HepG2 (cell line): ENCODE measurements around the gene ACOT8. TPM values are rescaled to one million over a fixed set of nuclear protein-coding genes. Genes with fewer than 3 reads are reported as not detected.

Experiments used
- ELF1 ChIP-seq: sonication (generic); formaldehyde crosslinking; IDR thresholded peaks from 2 replicates; pipeline ENCODE4 v1.4.0; 2020; ENCODE audit warnings: missing genetic modification reagents
- FOXK2 ChIP-seq: fragments of 450-650 bp; IDR thresholded peaks from 2 replicates; pipeline ENCODE4 v1.6.1; 2016
- FOXM1 ChIP-seq: sonication (generic); formaldehyde crosslinking; IDR thresholded peaks from 2 replicates; pipeline ENCODE4 v1.5.0; 2020; ENCODE audit warnings: missing genetic modification reagents
- KDM4B ChIP-seq: sonication (generic); formaldehyde crosslinking; IDR thresholded peaks from 2 replicates; pipeline ENCODE4 v1.4.0; 2020; ENCODE audit warnings: missing genetic modification reagents
- KLF13 ChIP-seq: sonication (generic); formaldehyde crosslinking; IDR thresholded peaks from 2 replicates; pipeline ENCODE4 v1.4.0; 2020; ENCODE audit warnings: mild to moderate bottlenecking, missing genetic modification reagents
- KMT2B ChIP-seq: IDR thresholded peaks from 2 replicates; pipeline ENCODE4 v1.6.1; 2016; ENCODE audit warnings: missing genetic modification reagents, missing compliant biosample characterization
- MEIS1 ChIP-seq: sonication (generic); formaldehyde crosslinking; IDR thresholded peaks from 2 replicates; pipeline ENCODE4 v1.9.0; 2021; ENCODE audit warnings: mild to moderate bottlenecking, missing genetic modification reagents, moderate library complexity, borderline replicate concordance
- NCOA2 ChIP-seq: sonication (generic); formaldehyde crosslinking; IDR thresholded peaks from 2 replicates; pipeline ENCODE4 v1.8.0; 2022; ENCODE audit warnings: inconsistent platforms
- NPAS2 ChIP-seq: sonication (generic); formaldehyde crosslinking; IDR thresholded peaks from 2 replicates; pipeline ENCODE4 v1.8.0; 2022; ENCODE audit warnings: mild to moderate bottlenecking, missing genetic modification reagents, borderline replicate concordance
- PAX8 ChIP-seq: sonication (generic); formaldehyde crosslinking; IDR thresholded peaks from 2 replicates; pipeline ENCODE4 v1.8.0; 2022; ENCODE audit warnings: mild to moderate bottlenecking, missing genetic modification reagents, borderline replicate concordance
- SOX5 ChIP-seq: IDR thresholded peaks from 2 replicates; pipeline ENCODE4 v1.6.1; 2016; ENCODE audit warnings: borderline replicate concordance
- SP1 ChIP-seq, 2 experiments: fragments of 450-650 bp in 1 of 2; sonication (generic) in 1 of 2; formaldehyde crosslinking in 1 of 2; IDR thresholded peaks; 2 replicates each; pipeline versions ENCODE4 v1.4.0 to v1.6.1; 2016 to 2020; ENCODE audit warnings: missing genetic modification reagents in 1 of 2
- ZNF3 ChIP-seq: IDR thresholded peaks from 2 replicates; pipeline ENCODE4 v1.7.0; 2017; ENCODE audit warnings: inconsistent platforms
- ZNF724P ChIP-seq: sonication (generic); formaldehyde crosslinking; IDR thresholded peaks from 2 replicates; pipeline ENCODE4 v1.8.0; 2022; ENCODE audit warnings: missing genetic modification reagents, borderline replicate concordance
- ZNF775 ChIP-seq: sonication (generic); formaldehyde crosslinking; IDR thresholded peaks from 2 replicates; pipeline ENCODE4 v1.4.0; 2020; ENCODE audit warnings: missing genetic modification reagents, mild to moderate bottlenecking, moderate library complexity, borderline replicate concordance
- polyA plus RNA-seq, 8 experiments: library from polyadenylated mRNA; depleted of rRNA in 3 of 8; stranded (reverse) in 7 of 8; unstranded in 1 of 8; fragments of >200 nt; fragmentation: Illumina TruSeq in 4 of 8; extraction: Trizol in 4 of 8; gene quantifications; 2 replicates each; pipeline versions ENCODE4 v1.2.1 to v1.2.3, GENCODE V29; 2011 to 2016; ENCODE audit warnings: low read depth in 4 of 8, missing spikeins in 1 of 8, mixed read lengths in 1 of 8; ENCODE audit not compliant: insufficient read depth in 1 of 8
- total RNA-seq, 5 experiments: library from RNA; depleted of rRNA; stranded (reverse); fragments of >200 nt; fragmentation: Illumina TruSeq; extraction: Trizol; gene quantifications; 2 replicates each; pipeline ENCODE4 v1.2.3, GENCODE V29; 2016; ENCODE audit warnings: low read depth in 1 of 5
- TF ChIP-seq, protein P1 (sequence below): sonication (generic); formaldehyde crosslinking; IDR thresholded peaks from 2 replicates; pipeline ENCODE4 v1.5.1; 2020; ENCODE audit warnings: mild to moderate bottlenecking, missing genetic modification reagents, moderate library complexity
- TF ChIP-seq, protein P2 (sequence below): sonication (generic); formaldehyde crosslinking; IDR thresholded peaks from 2 replicates; pipeline ENCODE4 v1.5.0; 2020; ENCODE audit warnings: missing genetic modification reagents
- TF ChIP-seq, protein P3 (sequence below): sonication (generic); formaldehyde crosslinking; conservative IDR thresholded peaks from 2 replicates; pipeline ENCODE4 v1.4.0; 2020; ENCODE audit warnings: missing genetic modification reagents

Gene ACOT8
- total and polyA plus RNA-seq, 2 of the 13 experiments (the other 11 are each of a cell fraction or from before 2014, with no cell fraction given) = 31.4 to 45.5 TPM

DNA sequence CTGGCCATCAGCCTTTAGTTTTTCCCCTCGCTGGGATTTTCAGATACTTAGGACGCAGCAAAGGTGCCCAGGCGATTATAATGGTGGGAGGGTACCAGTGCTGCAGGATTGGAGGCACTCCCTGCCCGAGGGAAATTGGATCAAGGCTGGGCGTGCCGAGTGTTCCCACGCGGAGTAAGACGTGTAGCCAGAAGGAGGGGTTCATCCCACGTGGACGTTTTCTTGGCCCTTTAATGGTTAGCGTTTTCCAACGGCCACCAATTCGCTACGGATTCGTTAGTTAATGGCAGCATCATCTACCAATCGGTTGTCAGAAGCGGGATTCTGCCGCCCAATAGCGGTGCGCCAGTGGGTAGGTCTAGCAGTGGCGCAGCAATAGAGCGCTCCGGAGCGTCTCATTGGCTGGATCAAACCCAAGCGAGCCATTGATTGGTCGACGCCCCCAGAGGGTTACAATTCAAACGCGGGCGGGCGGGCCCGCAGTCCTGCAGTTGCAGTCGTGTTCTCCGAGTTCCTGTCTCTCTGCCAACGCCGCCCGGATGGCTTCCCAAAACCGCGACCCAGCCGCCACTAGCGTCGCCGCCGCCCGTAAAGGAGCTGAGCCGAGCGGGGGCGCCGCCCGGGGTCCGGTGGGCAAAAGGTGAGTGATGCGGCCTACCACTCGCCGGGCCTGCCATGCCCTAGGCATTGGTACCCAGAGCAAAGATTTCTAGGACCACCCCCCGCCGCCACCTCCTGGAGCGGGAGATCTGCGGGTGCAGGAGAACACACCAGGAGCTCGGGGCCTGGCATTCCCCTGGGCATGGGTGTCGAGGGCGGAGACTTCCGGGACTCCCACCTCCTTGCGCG is 44.8 kb downstream of the ACOT8 start, which contains the start of gene UBE2C (continued):
- TF ChIP-seq, protein P1, sequence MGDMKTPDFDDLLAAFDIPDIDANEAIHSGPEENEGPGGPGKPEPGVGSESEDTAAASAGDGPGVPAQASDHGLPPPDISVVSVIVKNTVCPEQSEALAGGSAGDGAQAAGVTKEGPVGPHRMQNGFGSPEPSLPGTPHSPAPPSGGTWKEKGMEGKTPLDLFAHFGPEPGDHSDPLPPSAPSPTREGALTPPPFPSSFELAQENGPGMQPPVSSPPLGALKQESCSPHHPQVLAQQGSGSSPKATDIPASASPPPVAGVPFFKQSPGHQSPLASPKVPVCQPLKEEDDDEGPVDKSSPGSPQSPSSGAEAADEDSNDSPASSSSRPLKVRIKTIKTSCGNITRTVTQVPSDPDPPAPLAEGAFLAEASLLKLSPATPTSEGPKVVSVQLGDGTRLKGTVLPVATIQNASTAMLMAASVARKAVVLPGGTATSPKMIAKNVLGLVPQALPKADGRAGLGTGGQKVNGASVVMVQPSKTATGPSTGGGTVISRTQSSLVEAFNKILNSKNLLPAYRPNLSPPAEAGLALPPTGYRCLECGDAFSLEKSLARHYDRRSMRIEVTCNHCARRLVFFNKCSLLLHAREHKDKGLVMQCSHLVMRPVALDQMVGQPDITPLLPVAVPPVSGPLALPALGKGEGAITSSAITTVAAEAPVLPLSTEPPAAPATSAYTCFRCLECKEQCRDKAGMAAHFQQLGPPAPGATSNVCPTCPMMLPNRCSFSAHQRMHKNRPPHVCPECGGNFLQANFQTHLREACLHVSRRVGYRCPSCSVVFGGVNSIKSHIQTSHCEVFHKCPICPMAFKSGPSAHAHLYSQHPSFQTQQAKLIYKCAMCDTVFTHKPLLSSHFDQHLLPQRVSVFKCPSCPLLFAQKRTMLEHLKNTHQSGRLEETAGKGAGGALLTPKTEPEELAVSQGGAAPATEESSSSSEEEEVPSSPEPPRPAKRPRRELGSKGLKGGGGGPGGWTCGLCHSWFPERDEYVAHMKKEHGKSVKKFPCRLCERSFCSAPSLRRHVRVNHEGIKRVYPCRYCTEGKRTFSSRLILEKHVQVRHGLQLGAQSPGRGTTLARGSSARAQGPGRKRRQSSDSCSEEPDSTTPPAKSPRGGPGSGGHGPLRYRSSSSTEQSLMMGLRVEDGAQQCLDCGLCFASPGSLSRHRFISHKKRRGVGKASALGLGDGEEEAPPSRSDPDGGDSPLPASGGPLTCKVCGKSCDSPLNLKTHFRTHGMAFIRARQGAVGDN (CRISPR knock-in tag) = peak; percentile 87
- TF ChIP-seq NPAS2 (CRISPR knock-in tag) = no peak
- TF ChIP-seq FOXM1 (CRISPR knock-in tag) = peak; percentile 98
- TF ChIP-seq SOX5 = no peak
- TF ChIP-seq, protein P2, sequence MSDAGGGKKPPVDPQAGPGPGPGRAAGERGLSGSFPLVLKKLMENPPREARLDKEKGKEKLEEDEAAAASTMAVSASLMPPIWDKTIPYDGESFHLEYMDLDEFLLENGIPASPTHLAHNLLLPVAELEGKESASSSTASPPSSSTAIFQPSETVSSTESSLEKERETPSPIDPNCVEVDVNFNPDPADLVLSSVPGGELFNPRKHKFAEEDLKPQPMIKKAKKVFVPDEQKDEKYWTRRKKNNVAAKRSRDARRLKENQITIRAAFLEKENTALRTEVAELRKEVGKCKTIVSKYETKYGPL (CRISPR knock-in tag) = no peak
- TF ChIP-seq ZNF724P (CRISPR knock-in tag) = no peak; the same call in 1 of the 2 replicates
- no peak for TF ChIP-seq KDM4B (CRISPR knock-in tag)
- TF ChIP-seq FOXK2 = no peak
- TF ChIP-seq PAX8 (CRISPR knock-in tag) = no peak
- TF ChIP-seq ZNF3 (CRISPR knock-in tag) = no peak
- no peak; the same call in 1 of the 2 replicates for TF ChIP-seq MEIS1 (CRISPR knock-in tag)
- TF ChIP-seq ZNF775 (CRISPR knock-in tag) = no peak
- TF ChIP-seq, protein P3, sequence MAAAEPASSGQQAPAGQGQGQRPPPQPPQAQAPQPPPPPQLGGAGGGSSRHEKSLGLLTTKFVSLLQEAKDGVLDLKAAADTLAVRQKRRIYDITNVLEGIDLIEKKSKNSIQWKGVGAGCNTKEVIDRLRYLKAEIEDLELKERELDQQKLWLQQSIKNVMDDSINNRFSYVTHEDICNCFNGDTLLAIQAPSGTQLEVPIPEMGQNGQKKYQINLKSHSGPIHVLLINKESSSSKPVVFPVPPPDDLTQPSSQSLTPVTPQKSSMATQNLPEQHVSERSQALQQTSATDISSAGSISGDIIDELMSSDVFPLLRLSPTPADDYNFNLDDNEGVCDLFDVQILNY (CRISPR knock-in tag) = peak; percentile 93
- no peak for TF ChIP-seq KLF13 (CRISPR knock-in tag)
- no peak for TF ChIP-seq ELF1 (CRISPR knock-in tag)
- no peak for TF ChIP-seq NCOA2
- no peak for TF ChIP-seq SP1 (IDR thresholded peaks at IDR 0.05)
- TF ChIP-seq SP1 (CRISPR knock-in tag; IDR thresholded peaks at IDR 0.05) = no peak
- no peak for TF ChIP-seq KMT2B (CRISPR knock-in tag)
